Activated T-cell treated with anti-CD3 and anti-CD28 coated beads, Interleukin-2, amount 50 U/mL, for 24 hours (primary cell): ENCODE measurements around the gene CELA1.
A peak's percentile ranks its signal among the peaks of the same experiment; 100 is the strongest.

Source experiments
- DNase-seq: peaks from one replicate; pipeline ENCODE4 v3.0.0-alpha.2; 2020
- H3K27ac Mint-ChIP-seq: 2 replicates; pipeline ENCODE4 v1.8.0; 2020; ENCODE audit warnings: mild to moderate bottlenecking, mixed read lengths
- H3K27me3 Mint-ChIP-seq: 2 replicates; pipeline ENCODE4 v1.8.0; 2020; ENCODE audit warnings: mixed read lengths
- H3K36me3 Mint-ChIP-seq: 2 replicates; pipeline ENCODE4 v1.8.0; 2020; ENCODE audit warnings: low read depth, mixed read lengths
- H3K4me1 Mint-ChIP-seq: 2 replicates; pipeline ENCODE4 v1.8.0; 2020; ENCODE audit warnings: low read depth, mixed read lengths
- H3K4me3 Mint-ChIP-seq: 2 replicates; pipeline ENCODE4 v1.8.0; 2020; ENCODE audit warnings: mild to moderate bottlenecking, moderate library complexity, mixed read lengths
- H3K9me3 Mint-ChIP-seq: 2 replicates; pipeline ENCODE4 v1.8.0; 2020; ENCODE audit warnings: mixed read lengths

The CELA1 gene

GRCh38 chr12:51346581-51346980 is at the start of gene CELA1:
Gene CELA1 (minus strand): TSS chr12:51346679. CDS start chr12:51346638, 41 bp downstream.
- DNase-seq: no peak
- no peak within 1 kb of the TSS for H3K27ac Mint-ChIP-seq
- H3K9me3 Mint-ChIP-seq: no peaks in the 10 kb centered on the region
- no peak within 1 kb of the TSS for H3K4me3 Mint-ChIP-seq
- no peaks in the 10 kb centered on the region for H3K36me3 Mint-ChIP-seq
- peaks cover 17% of the 10 kb centered on the region for H3K4me1 Mint-ChIP-seq
- no peaks in the 10 kb centered on the region for H3K27me3 Mint-ChIP-seq

GRCh38 chr12:51395283-51396230 is 49.1 kb upstream of the CELA1 start:
- DNase-seq: peak; percentile 45
- Mint-ChIP-seq H3K9me3 (no peaks in the 10 kb centered on the region), H3K27me3 (no peaks in the 10 kb centered on the region), H3K4me1 (peaks cover 47% of the 10 kb centered on the region), H3K36me3 (peaks cover 3% of the 10 kb centered on the region), H3K4me3 (peak overlapping the region; percentile 88), H3K27ac (peak overlapping the region; percentile 94)

- peak overlapping the region; percentile 94 for H3K27ac Mint-ChIP-seq
- peaks cover 63% of the 10 kb centered on the region for H3K4me1 Mint-ChIP-seq
- peak overlapping the region; percentile 88 for H3K4me3 Mint-ChIP-seq
- peaks cover 3% of the 10 kb centered on the region for H3K36me3 Mint-ChIP-seq
- H3K27me3 Mint-ChIP-seq: no peaks in the 10 kb centered on the region
- no peaks in the 10 kb centered on the region for H3K9me3 Mint-ChIP-seq
- DNase-seq: peak; percentile 58
Measured at GRCh38 chr12:51393676-51394545, 47.4 kb upstream of the CELA1 start.

GRCh38 chr12:51392556-51393237 is 46.2 kb upstream of the CELA1 start:
- DNase-seq: peak; percentile 54
- H3K27ac Mint-ChIP-seq: peak overlapping the region; percentile 94
- no peaks in the 10 kb centered on the region for H3K9me3 Mint-ChIP-seq
- peaks cover 3% of the 10 kb centered on the region for H3K36me3 Mint-ChIP-seq
- H3K4me1 Mint-ChIP-seq: peaks cover 73% of the 10 kb centered on the region
- peak overlapping the region; percentile 88 for H3K4me3 Mint-ChIP-seq
- H3K27me3 Mint-ChIP-seq: no peaks in the 10 kb centered on the region

GRCh38 chr12:51391283-51392123 is 45.0 kb upstream of the CELA1 start, which contains the start of gene GALNT6:
Gene GALNT6 (minus strand): TSS chr12:51391406. CDS start chr12:51379781, 11,625 bp downstream.
- peak within 1 kb of the TSS; percentile 94 for H3K27ac Mint-ChIP-seq
- peaks cover 76% of the 10 kb centered on the region for H3K4me1 Mint-ChIP-seq
- DNase-seq: peak; percentile 83
- peaks cover 3% of the 10 kb centered on the region for H3K36me3 Mint-ChIP-seq
- H3K27me3 Mint-ChIP-seq: no peaks in the 10 kb centered on the region
- peak within 1 kb of the TSS; percentile 88 for H3K4me3 Mint-ChIP-seq
- H3K9me3 Mint-ChIP-seq: no peaks in the 10 kb centered on the region

GRCh38 chr12:51390891-51391282 is 44.4 kb upstream of the CELA1 start:
- H3K4me1 Mint-ChIP-seq: peaks cover 76% of the 10 kb centered on the region

GRCh38 chr12:51390457-51390856 is 44.0 kb upstream of the CELA1 start:
- Mint-ChIP-seq H3K9me3 (no peaks in the 10 kb centered on the region), H3K36me3 (peaks cover 3% of the 10 kb centered on the region), H3K4me3 (peak overlapping the region; percentile 88), H3K27ac (peak overlapping the region; percentile 85), H3K27me3 (no peaks in the 10 kb centered on the region), H3K4me1 (peaks cover 72% of the 10 kb centered on the region)
- DNase-seq: no peak

More at GRCh38 chr12:51390891-51391282, 44.4 kb upstream of the CELA1 start:
- Mint-ChIP-seq H3K27me3 (no peaks in the 10 kb centered on the region), H3K9me3 (no peaks in the 10 kb centered on the region), H3K36me3 (peaks cover 3% of the 10 kb centered on the region), H3K27ac (peak overlapping the region; percentile 85), H3K4me3 (peak overlapping the region; percentile 88)
- peak; percentile 64 for DNase-seq

GRCh38 chr12:51389302-51389999 is 43.0 kb upstream of the CELA1 start:
- peak; percentile 46 for DNase-seq
- Mint-ChIP-seq H3K27me3 (no peaks in the 10 kb centered on the region), H3K4me1 (peaks cover 62% of the 10 kb centered on the region), H3K27ac (peak overlapping the region; percentile 35), H3K36me3 (peaks cover 3% of the 10 kb centered on the region), H3K4me3 (no peak overlapping the region), H3K9me3 (no peaks in the 10 kb centered on the region)

GRCh38 chr12:51388846-51389245 is 42.4 kb upstream of the CELA1 start:
- H3K4me1 Mint-ChIP-seq: peaks cover 61% of the 10 kb centered on the region
- no peaks in the 10 kb centered on the region for H3K27me3 Mint-ChIP-seq

GRCh38 chr12:51388069-51388799 is 41.8 kb upstream of the CELA1 start:
- H3K27me3 Mint-ChIP-seq: no peaks in the 10 kb centered on the region
- peaks cover 10% of the 10 kb centered on the region for H3K36me3 Mint-ChIP-seq
- no peak overlapping the region for H3K27ac Mint-ChIP-seq
- peak; percentile 19 for DNase-seq
- peaks cover 61% of the 10 kb centered on the region for H3K4me1 Mint-ChIP-seq
- no peak overlapping the region for H3K4me3 Mint-ChIP-seq
- no peaks in the 10 kb centered on the region for H3K9me3 Mint-ChIP-seq

More at GRCh38 chr12:51388846-51389245, 42.4 kb upstream of the CELA1 start:
- H3K4me3 Mint-ChIP-seq: no peak overlapping the region
- no peak for DNase-seq
- peaks cover 5% of the 10 kb centered on the region for H3K36me3 Mint-ChIP-seq
- no peaks in the 10 kb centered on the region for H3K9me3 Mint-ChIP-seq
- H3K27ac Mint-ChIP-seq: no peak overlapping the region

- Mint-ChIP-seq H3K36me3 (peaks cover 27% of the 10 kb centered on the region), H3K27me3 (no peaks in the 10 kb centered on the region), H3K27ac (no peak overlapping the region), H3K4me1 (peaks cover 67% of the 10 kb centered on the region), H3K4me3 (no peak overlapping the region), H3K9me3 (no peaks in the 10 kb centered on the region)
- no peak for DNase-seq
Measured at GRCh38 chr12:51386351-51386750, 39.9 kb upstream of the CELA1 start.

- Mint-ChIP-seq H3K9me3 (no peaks in the 10 kb centered on the region), H3K4me1 (peaks cover 44% of the 10 kb centered on the region), H3K36me3 (peaks cover 54% of the 10 kb centered on the region), H3K27me3 (no peaks in the 10 kb centered on the region), H3K4me3 (no peak overlapping the region), H3K27ac (no peak overlapping the region)
- DNase-seq: no peak
Measured at GRCh38 chr12:51383269-51383905, 36.9 kb upstream of the CELA1 start.
